ENCODE results near the gene ZNF83. TPM values are rescaled to one million over a fixed set of nuclear protein-coding genes. Genes with fewer than 3 reads are reported as not detected.
A peak's percentile ranks its signal among the peaks of the same experiment; 100 is the strongest.

The ZNF83 gene
- total RNA-seq, 1 experiment from 2014 or later = 34.1 TPM

DNA sequence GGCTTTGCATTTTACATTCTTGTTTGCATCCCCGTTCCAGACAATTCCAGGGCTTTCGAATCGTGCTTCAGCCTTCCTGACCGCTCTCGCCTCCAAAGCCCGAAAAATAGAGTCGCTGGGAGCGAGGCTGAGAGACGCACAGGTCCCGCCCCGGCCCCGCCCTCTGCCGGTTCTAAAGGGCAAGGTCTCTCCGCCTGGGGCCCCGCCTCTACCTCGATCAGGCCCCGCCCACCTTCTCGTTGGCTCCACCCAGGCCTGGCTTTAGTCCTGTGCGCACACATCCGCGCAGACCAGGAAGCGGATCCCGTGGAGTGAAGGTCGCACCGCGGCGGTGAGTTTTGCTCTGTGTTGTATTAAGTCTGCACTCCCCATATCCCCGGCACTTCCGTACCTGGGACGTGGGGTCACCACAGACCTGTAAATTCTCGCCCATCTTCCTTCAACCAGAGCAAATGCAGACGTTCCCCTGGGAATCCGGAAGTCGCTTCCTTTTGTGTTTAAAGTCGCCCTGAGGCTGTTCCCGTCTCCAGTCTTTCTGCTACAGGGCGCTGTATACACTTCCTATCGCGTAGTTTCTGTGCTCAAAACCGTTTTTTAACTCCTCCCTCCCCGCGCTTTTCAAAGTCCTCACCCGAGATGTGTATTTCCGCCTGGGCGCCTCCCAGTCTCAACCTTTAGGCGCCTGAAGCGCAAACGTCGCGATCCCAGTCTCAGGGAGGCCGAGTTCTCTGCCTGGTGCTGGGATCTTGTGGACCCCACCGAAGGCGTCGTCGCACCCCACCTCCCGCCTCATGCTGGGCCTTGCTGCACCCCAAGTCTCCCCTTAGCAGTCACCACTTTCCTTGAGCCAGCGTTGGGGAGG, 67.9 kb downstream of the ZNF83 start, which contains the start of gene ZNF701:
TSS of gene ZNF701 (plus strand) at position 288 of the 862 bp plus-strand sequence. CDS start 3,861 bp downstream, outside the sequence.
- TF ChIP-seq PREB (CRISPR knock-in tag; IDR thresholded peaks at IDR 0.05; ENCODE audit: borderline replicate concordance) (no peak), NFATC4 (CRISPR knock-in tag; IDR thresholded peaks at IDR 0.05) (no peak), ESRRA (CRISPR knock-in tag; IDR thresholded peaks at IDR 0.05; ENCODE audit: borderline replicate concordance) (no peak), TEAD4 (CRISPR knock-in tag; IDR thresholded peaks at IDR 0.05) (peak; percentile 3; the same call in 1 of the 2 replicates), FOXP1 (CRISPR knock-in tag; IDR thresholded peaks at IDR 0.05; ENCODE audit: borderline replicate concordance) (peak; percentile 60; the same call in 1 of the 2 replicates), SMAD3 (CRISPR knock-in tag; IDR thresholded peaks at IDR 0.05; ENCODE audit: borderline replicate concordance) (peak; percentile 21; the same call in 1 of the 2 replicates), PRDM15 (CRISPR knock-in tag; IDR thresholded peaks at IDR 0.05) (no peak), ZNF671 (CRISPR knock-in tag; IDR thresholded peaks at IDR 0.05) (no peak), CTCF (IDR thresholded peaks at IDR 0.05) (peak; percentile 32; the same call in 1 of the 2 replicates), FOXK1 (CRISPR knock-in tag; IDR thresholded peaks at IDR 0.05) (0 out of 2 replicates have a peak, but pooled peaks have one; percentile 34), TP53 (CRISPR knock-in tag; IDR thresholded peaks at IDR 0.05) (no peak), ETV6 (CRISPR knock-in tag; IDR thresholded peaks at IDR 0.05) (peak; percentile 56; the same call in 1 of the 2 replicates), MYBL2 (CRISPR knock-in tag; IDR thresholded peaks at IDR 0.05) (peak; percentile 76; the same call in 1 of the 2 replicates), SP1 (CRISPR knock-in tag; conservative IDR thresholded peaks at IDR 0.05) (peak; percentile 85)
- TF ChIP-seq, protein P1, sequence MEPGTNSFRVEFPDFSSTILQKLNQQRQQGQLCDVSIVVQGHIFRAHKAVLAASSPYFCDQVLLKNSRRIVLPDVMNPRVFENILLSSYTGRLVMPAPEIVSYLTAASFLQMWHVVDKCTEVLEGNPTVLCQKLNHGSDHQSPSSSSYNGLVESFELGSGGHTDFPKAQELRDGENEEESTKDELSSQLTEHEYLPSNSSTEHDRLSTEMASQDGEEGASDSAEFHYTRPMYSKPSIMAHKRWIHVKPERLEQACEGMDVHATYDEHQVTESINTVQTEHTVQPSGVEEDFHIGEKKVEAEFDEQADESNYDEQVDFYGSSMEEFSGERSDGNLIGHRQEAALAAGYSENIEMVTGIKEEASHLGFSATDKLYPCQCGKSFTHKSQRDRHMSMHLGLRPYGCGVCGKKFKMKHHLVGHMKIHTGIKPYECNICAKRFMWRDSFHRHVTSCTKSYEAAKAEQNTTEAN (CRISPR knock-in tag; IDR thresholded peaks at IDR 0.05) = no peak
- TF ChIP-seq, protein P2, sequence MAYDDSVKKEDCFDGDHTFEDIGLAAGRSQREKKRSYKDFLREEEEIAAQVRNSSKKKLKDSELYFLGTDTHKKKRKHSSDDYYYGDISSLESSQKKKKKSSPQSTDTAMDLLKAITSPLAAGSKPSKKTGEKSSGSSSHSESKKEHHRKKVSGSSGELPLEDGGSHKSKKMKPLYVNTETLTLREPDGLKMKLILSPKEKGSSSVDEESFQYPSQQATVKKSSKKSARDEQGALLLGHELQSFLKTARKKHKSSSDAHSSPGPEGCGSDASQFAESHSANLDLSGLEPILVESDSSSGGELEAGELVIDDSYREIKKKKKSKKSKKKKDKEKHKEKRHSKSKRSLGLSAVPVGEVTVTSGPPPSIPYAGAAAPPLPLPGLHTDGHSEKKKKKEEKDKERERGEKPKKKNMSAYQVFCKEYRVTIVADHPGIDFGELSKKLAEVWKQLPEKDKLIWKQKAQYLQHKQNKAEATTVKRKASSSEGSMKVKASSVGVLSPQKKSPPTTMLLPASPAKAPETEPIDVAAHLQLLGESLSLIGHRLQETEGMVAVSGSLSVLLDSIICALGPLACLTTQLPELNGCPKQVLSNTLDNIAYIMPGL (CRISPR knock-in tag; IDR thresholded peaks at IDR 0.05) = peak; percentile 40; the same call in 1 of the 2 replicates
- TF ChIP-seq, protein P3, sequence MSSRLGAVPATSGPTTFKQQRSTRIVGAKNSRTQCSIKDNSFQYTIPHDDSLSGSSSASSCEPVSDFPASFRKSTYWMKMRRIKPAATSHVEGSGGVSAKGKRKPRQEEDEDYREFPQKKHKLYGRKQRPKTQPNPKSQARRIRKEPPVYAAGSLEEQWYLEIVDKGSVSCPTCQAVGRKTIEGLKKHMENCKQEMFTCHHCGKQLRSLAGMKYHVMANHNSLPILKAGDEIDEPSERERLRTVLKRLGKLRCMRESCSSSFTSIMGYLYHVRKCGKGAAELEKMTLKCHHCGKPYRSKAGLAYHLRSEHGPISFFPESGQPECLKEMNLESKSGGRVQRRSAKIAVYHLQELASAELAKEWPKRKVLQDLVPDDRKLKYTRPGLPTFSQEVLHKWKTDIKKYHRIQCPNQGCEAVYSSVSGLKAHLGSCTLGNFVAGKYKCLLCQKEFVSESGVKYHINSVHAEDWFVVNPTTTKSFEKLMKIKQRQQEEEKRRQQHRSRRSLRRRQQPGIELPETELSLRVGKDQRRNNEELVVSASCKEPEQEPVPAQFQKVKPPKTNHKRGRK (CRISPR knock-in tag; IDR thresholded peaks at IDR 0.05; ENCODE audit: borderline replicate concordance) = no peak
- TF ChIP-seq, protein P4, sequence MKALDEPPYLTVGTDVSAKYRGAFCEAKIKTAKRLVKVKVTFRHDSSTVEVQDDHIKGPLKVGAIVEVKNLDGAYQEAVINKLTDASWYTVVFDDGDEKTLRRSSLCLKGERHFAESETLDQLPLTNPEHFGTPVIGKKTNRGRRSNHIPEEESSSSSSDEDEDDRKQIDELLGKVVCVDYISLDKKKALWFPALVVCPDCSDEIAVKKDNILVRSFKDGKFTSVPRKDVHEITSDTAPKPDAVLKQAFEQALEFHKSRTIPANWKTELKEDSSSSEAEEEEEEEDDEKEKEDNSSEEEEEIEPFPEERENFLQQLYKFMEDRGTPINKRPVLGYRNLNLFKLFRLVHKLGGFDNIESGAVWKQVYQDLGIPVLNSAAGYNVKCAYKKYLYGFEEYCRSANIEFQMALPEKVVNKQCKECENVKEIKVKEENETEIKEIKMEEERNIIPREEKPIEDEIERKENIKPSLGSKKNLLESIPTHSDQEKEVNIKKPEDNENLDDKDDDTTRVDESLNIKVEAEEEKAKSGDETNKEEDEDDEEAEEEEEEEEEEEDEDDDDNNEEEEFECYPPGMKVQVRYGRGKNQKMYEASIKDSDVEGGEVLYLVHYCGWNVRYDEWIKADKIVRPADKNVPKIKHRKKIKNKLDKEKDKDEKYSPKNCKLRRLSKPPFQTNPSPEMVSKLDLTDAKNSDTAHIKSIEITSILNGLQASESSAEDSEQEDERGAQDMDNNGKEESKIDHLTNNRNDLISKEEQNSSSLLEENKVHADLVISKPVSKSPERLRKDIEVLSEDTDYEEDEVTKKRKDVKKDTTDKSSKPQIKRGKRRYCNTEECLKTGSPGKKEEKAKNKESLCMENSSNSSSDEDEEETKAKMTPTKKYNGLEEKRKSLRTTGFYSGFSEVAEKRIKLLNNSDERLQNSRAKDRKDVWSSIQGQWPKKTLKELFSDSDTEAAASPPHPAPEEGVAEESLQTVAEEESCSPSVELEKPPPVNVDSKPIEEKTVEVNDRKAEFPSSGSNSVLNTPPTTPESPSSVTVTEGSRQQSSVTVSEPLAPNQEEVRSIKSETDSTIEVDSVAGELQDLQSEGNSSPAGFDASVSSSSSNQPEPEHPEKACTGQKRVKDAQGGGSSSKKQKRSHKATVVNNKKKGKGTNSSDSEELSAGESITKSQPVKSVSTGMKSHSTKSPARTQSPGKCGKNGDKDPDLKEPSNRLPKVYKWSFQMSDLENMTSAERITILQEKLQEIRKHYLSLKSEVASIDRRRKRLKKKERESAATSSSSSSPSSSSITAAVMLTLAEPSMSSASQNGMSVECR (CRISPR knock-in tag; IDR thresholded peaks at IDR 0.05; ENCODE audit: borderline replicate concordance) = 0 out of 2 replicates have a peak, but pooled peaks have one; percentile 40
- H3K9me3 Mint-ChIP-seq = no peaks in the 10 kb centered on the region
- peak within 1 kb of the TSS; percentile 99 for H3K27ac Mint-ChIP-seq
- H3K36me3 Mint-ChIP-seq = peaks cover 32% of the 10 kb centered on the region
- peaks cover 45% of the 10 kb centered on the region for H3K4me1 Mint-ChIP-seq
- peak within 1 kb of the TSS; percentile 91 for H3K4me3 Mint-ChIP-seq
- ChIA-PET POLR2A (no interaction called here), CTCF (interaction anchor here (0.6 kb wide), 1 partner anchor 105 kb away, joined by 5 read pairs; no protein-coding TSS in a partner anchor)
- no peaks in the 10 kb centered on the region for H3K27me3 Mint-ChIP-seq (ENCODE audit: low read depth)
- DNase-seq (ENCODE audit: low spot score) (peak; percentile 99), ATAC-seq (peak; percentile 94)
